HCT116 (cell line): ENCODE measurements around the gene CACNA1C. TPM values are rescaled to one million over a fixed set of nuclear protein-coding genes. Genes with fewer than 3 reads are reported as not detected.

Experiments used
- ATAC-seq: fragments of 200-7000 bp; cut with Tn5 transposase; 2 replicates; pipeline ENCODE4 v1.9.1; 2020; ENCODE audit warnings: mild to moderate bottlenecking, moderate library complexity
- BruUV-seq: library from RNA; stranded (reverse); fragments of 400-500 nt; replicated peaks from 2 replicates; lab custom pipeline; 2021; lab: Mats Ljungman, UMichigan
- CTCF ChIA-PET: fragments of 300-600 bp; sonication (Branson Sonifier 250); formaldehyde crosslinking; loops from one replicate; lab custom pipeline; 2021; ENCODE audit warnings: antibody characterized with exemption; lab: Charles Lee
- POLR2A ChIA-PET: fragments of 300-600, 350-600 bp; sonication (Branson Sonifier 250); formaldehyde crosslinking; loops from one replicate; lab custom pipeline; 2021; ENCODE audit warnings: antibody characterized with exemption; lab: Charles Lee
- RAD21 ChIA-PET, 2 experiments: fragments of 300-600 bp; sonication (Branson Sonifier 250); formaldehyde crosslinking; loops; one replicate each; lab custom pipeline; 2023; ENCODE audit warnings: low total read pairs in 2 of 2; ENCODE audit not compliant: uncharacterized antibody in 2 of 2, unreplicated experiment in 2 of 2, low non-redundant PET in 1 of 2; lab: Charles Lee
- DNase-seq: peaks from one replicate; pipeline ENCODE4 v3.0.0-alpha.2; 2010; ENCODE audit warnings: low read depth, low spot score
- H2AFZ ChIP-seq: fragments of 200-600 bp; shearing (Covaris generic), sonication (generic); 2 replicates; pipeline ENCODE4 v1.6.1; 2017; ENCODE audit warnings: low read depth, mixed run types, mixed read lengths, antibody characterized with exemption, low read length; ENCODE audit not compliant: poor library complexity, severe bottlenecking
- H3K27ac ChIP-seq: 2 replicates; pipeline ENCODE4 v1.5.1; 2012; ENCODE audit warnings: low read depth, low read length
- H3K27me3 ChIP-seq: fragments of 200-600 bp; sonication (generic); 2 replicates; pipeline ENCODE4 v1.6.1; 2016; ENCODE audit warnings: mixed run types, low read length, mixed read lengths; ENCODE audit not compliant: insufficient read depth
- H3K36me3 ChIP-seq, 2 experiments: fragments of 200-500 bp in 1 of 2; fragments of 200-600 bp in 1 of 2; sonication (Bioruptor generic) in 1 of 2; sonication (generic) in 1 of 2; 2 replicates each; pipeline versions ENCODE4 v1.5.1 to v1.6.1; 2014 to 2016; ENCODE audit warnings: low read length in 2 of 2, inconsistent platforms in 1 of 2, mixed read lengths in 1 of 2, mixed run types in 1 of 2; ENCODE audit not compliant: insufficient read depth in 2 of 2, control insufficient read depth in 1 of 2
- H3K4me1 ChIP-seq, 2 experiments: fragments of 200-600 bp in 1 of 2; sonication (generic) in 1 of 2; 2 replicates each; pipeline versions ENCODE4 v1.5.1 to v1.6.1; 2012 to 2017; ENCODE audit warnings: low read length in 2 of 2, inconsistent platforms in 1 of 2, mild to moderate bottlenecking in 1 of 2, mixed read lengths in 1 of 2, mixed run types in 1 of 2, moderate library complexity in 1 of 2; ENCODE audit not compliant: insufficient read depth in 2 of 2, control insufficient read depth in 1 of 2
- H3K4me2 ChIP-seq: fragments of 200-600 bp; sonication (generic); 2 replicates; pipeline ENCODE4 v1.6.1; 2017; ENCODE audit warnings: mixed run types, low read length, mixed read lengths
- H3K4me3 ChIP-seq, 2 experiments: fragments of 200-600 bp in 1 of 2; sonication (generic) in 1 of 2; replicated peaks in 1 of 2; 2 replicates each; pipeline ENCODE4 v1.5.1; 2011 to 2016; ENCODE audit warnings: low read length in 2 of 2, control low read depth in 1 of 2, low read depth in 1 of 2, mild to moderate bottlenecking in 1 of 2, mixed read lengths in 1 of 2, mixed run types in 1 of 2
- H3K79me2 ChIP-seq: fragments of 200-600 bp; sonication (generic); 2 replicates; pipeline ENCODE4 v1.6.1; 2017; ENCODE audit warnings: mild to moderate bottlenecking, mixed run types, low read length, moderate library complexity, mixed read lengths; ENCODE audit not compliant: insufficient read depth
- H3K9ac ChIP-seq: fragments of 200-600 bp; sonication (generic); 2 replicates; pipeline ENCODE4 v1.6.1; 2016; ENCODE audit warnings: low read length, mixed read lengths
- H3K9me2 ChIP-seq: fragments of 200-600 bp; sonication (generic), shearing (Covaris generic); 2 replicates; pipeline ENCODE4 v1.6.1; 2017; ENCODE audit warnings: mixed run types, mild to moderate bottlenecking, moderate library complexity; ENCODE audit not compliant: insufficient read depth
- H3K9me3 ChIP-seq, 2 experiments: fragments of 200-500 bp in 1 of 2; fragments of 200-600 bp in 1 of 2; sonication (Bioruptor generic) in 1 of 2; sonication (generic) in 1 of 2; 2 replicates each; pipeline ENCODE4 v1.6.1; 2014 to 2017; ENCODE audit warnings: low read length in 2 of 2, mixed read lengths in 2 of 2, inconsistent platforms in 1 of 2, low read depth in 1 of 2, mild to moderate bottlenecking in 1 of 2, mixed run types in 1 of 2, moderate library complexity in 1 of 2; ENCODE audit not compliant: control insufficient read depth in 1 of 2, insufficient read depth in 1 of 2
- H4K20me1 ChIP-seq: fragments of 200-600 bp; sonication (generic), shearing (Covaris generic); 2 replicates; pipeline ENCODE4 v1.6.1; 2017; ENCODE audit warnings: mixed run types, mild to moderate bottlenecking, moderate library complexity; ENCODE audit not compliant: insufficient read depth
- ATF3 ChIP-seq: IDR thresholded peaks from 2 replicates; pipeline ENCODE4 v1.6.1; 2012
- CBX3 ChIP-seq: IDR thresholded peaks from 2 replicates; pipeline ENCODE4 v1.6.1; 2012; ENCODE audit warnings: low read depth
- CTCF ChIP-seq, 3 experiments: fragments of 200-600 bp in 1 of 3; sonication (generic) in 1 of 3; IDR thresholded peaks in 2 of 3; conservative IDR thresholded peaks in 1 of 3; 2 replicates each; pipeline ENCODE4 v1.5.1; 2012 to 2017; ENCODE audit warnings: low read depth in 2 of 3, low read length in 2 of 3, antibody characterized with exemption in 1 of 3, borderline replicate concordance in 1 of 3, control low read depth in 1 of 3, mild to moderate bottlenecking in 1 of 3, mixed read lengths in 1 of 3, mixed run types in 1 of 3, moderate library complexity in 1 of 3; ENCODE audit not compliant: insufficient read depth in 1 of 3
- EGR1 ChIP-seq: IDR thresholded peaks from 2 replicates; pipeline ENCODE4 v1.6.1; 2012; ENCODE audit warnings: low read depth
- ELF1 ChIP-seq: IDR thresholded peaks from 2 replicates; pipeline ENCODE4 v1.6.1; 2012; ENCODE audit warnings: low read depth, borderline replicate concordance
- EZH2 ChIP-seq: fragments of 200-600 bp; sonication (generic); IDR thresholded peaks from 2 replicates; pipeline ENCODE4 v1.6.1; 2017; ENCODE audit warnings: antibody characterized with exemption, mixed run types
- EZH2phosphoT487 ChIP-seq: fragments of 200-600 bp; IDR thresholded peaks from 2 replicates; pipeline ENCODE4 v1.6.1; 2018; ENCODE audit warnings: antibody characterized with exemption, borderline replicate concordance
- FOSL1 ChIP-seq: IDR thresholded peaks from 2 replicates; pipeline ENCODE4 v1.6.1; 2012; ENCODE audit warnings: low read depth
- MAX ChIP-seq: IDR thresholded peaks from 2 replicates; pipeline ENCODE4 v1.6.1; 2012
- POLR2A ChIP-seq: IDR thresholded peaks from 2 replicates; pipeline ENCODE4 v1.7.0; 2011; ENCODE audit warnings: borderline replicate concordance; ENCODE audit not compliant: insufficient read depth, insufficient read length; ENCODE audit errors: extremely low read depth
- POLR2AphosphoS5 ChIP-seq: IDR thresholded peaks from 2 replicates; pipeline ENCODE4 v1.6.1; 2011; ENCODE audit warnings: mild to moderate bottlenecking, low read depth, low read length, moderate library complexity
- RAD21 ChIP-seq: IDR thresholded peaks from 2 replicates; pipeline ENCODE4 v1.6.1; 2012; ENCODE audit warnings: low read depth, mild to moderate bottlenecking
- REST ChIP-seq: IDR thresholded peaks from 2 replicates; pipeline ENCODE4 v1.6.1; 2012; ENCODE audit warnings: low read depth
- SIN3A ChIP-seq: IDR thresholded peaks from 2 replicates; pipeline ENCODE4 v1.6.1; 2012; ENCODE audit warnings: low read depth
- SRF ChIP-seq: IDR thresholded peaks from 2 replicates; pipeline ENCODE4 v1.6.1; 2012; ENCODE audit warnings: low read depth
- TCF7L2 ChIP-seq: IDR thresholded peaks from 2 replicates; pipeline ENCODE4 v1.7.0; 2011; ENCODE audit warnings: borderline replicate concordance, inconsistent platforms; ENCODE audit not compliant: insufficient read depth, insufficient read length; ENCODE audit errors: extremely low read depth
- YY1 ChIP-seq: IDR thresholded peaks from 2 replicates; pipeline ENCODE4 v1.6.1; 2011; ENCODE audit warnings: low read length, low read depth, moderate library complexity, mild to moderate bottlenecking; ENCODE audit not compliant: insufficient replicate concordance; ENCODE audit errors: extremely low read depth
- ZBTB33 ChIP-seq: IDR thresholded peaks from 2 replicates; pipeline ENCODE4 v1.6.1; 2011; ENCODE audit warnings: mild to moderate bottlenecking, low read length, moderate library complexity; ENCODE audit not compliant: insufficient replicate concordance; ENCODE audit errors: extremely low read depth
- ZFX ChIP-seq: fragments of 450-650 bp; IDR thresholded peaks from 2 replicates; pipeline ENCODE4 v1.6.1; 2017
- ZNF274 ChIP-seq: fragments of 200-500 bp; sonication (Bioruptor generic); IDR thresholded peaks from 2 replicates; pipeline ENCODE4 v1.6.1; 2014; ENCODE audit warnings: mild to moderate bottlenecking, low read depth, low read length, inconsistent platforms
- intact Hi-C: fragments of 100-400 bp; cut with micrococcal nuclease; formaldehyde crosslinking; loops from 2 replicates; pipeline ENCODE4 v1.10.0; 2022
- total RNA-seq: library from RNA; stranded (reverse); gene quantifications from one replicate; pipeline ENCODE4 v1.2.1, GENCODE V29; 2021; ENCODE audit not compliant: unreplicated experiment

CACNA1C gene
- total RNA-seq, 1 experiment from 2014 or later: 0.05 TPM

GRCh38 chr12:2456122-2456812, 403.5 kb downstream of the CACNA1C start:
- no peak overlapping the region for H3K4me3 ChIP-seq
- H3K27me3 ChIP-seq: peaks cover 5% of the 10 kb centered on the region; the same call in 1 of the 2 replicates
- no peak overlapping the region for H3K9ac ChIP-seq
- H4K20me1 ChIP-seq: no peaks in the 10 kb centered on the region
- H3K36me3 ChIP-seq: no peaks in the 10 kb centered on the region
- no peak overlapping the region for H3K4me2 ChIP-seq
- CTCF ChIA-PET: no interaction called here
- no peak for TF ChIP-seq YY1
- TF ChIP-seq EZH2phosphoT487: no peak
- TF ChIP-seq MAX: no peak
- TF ChIP-seq POLR2AphosphoS5: no peak
- TF ChIP-seq FOSL1: no peak
- TF ChIP-seq EZH2: no peak
- no peak for TF ChIP-seq CTCF (IDR thresholded peaks at IDR 0.05 in 2 of 3, conservative IDR thresholded peaks at IDR 0.05 in 1 of 3; ENCODE audit: borderline replicate concordance in 1 of 3, insufficient read depth in 1 of 3, low read depth in 2 of 3, low read length in 2 of 3)
- no peak for TF ChIP-seq ATF3
- no peak for TF ChIP-seq SRF
- no peak for TF ChIP-seq RAD21
- no peak for TF ChIP-seq ELF1
- TF ChIP-seq CBX3: no peak
- no peak for TF ChIP-seq ZBTB33
- TF ChIP-seq EGR1: no peak
- no peak for TF ChIP-seq REST
- TF ChIP-seq ZFX: no peak
- TF ChIP-seq SIN3A: no peak
- no peak for TF ChIP-seq TCF7L2
- TF ChIP-seq POLR2A: no peak
- TF ChIP-seq ZNF274: no peak
- TF ChIP-seq, all 23 proteins: peak for 0
- DNase-seq: no peak
- intact Hi-C loops: no loop called here
- no peaks in the 10 kb centered on the region for H3K9me3 ChIP-seq
- ChIA-PET POLR2A (no interaction called here), RAD21 (no interaction called here)
- no TSS peak for BruUV-seq
- H2AFZ ChIP-seq: no peak overlapping the region
- no peaks in the 10 kb centered on the region for H3K79me2 ChIP-seq
- H3K4me1 ChIP-seq: no peaks in the 10 kb centered on the region
- no peaks in the 10 kb centered on the region for H3K9me2 ChIP-seq
- no peak for ATAC-seq
- H3K27ac ChIP-seq: no peak overlapping the region
